ENCODE measurements around the gene OR5K1.

GRCh38 chr3:98454929-98455328 is 8.1 kb upstream of the OR5K1 start:
- TF ChIP-seq YY1 (IDR thresholded peaks at IDR 0.05; ENCODE audit: insufficient read depth, insufficient read length) (no peak), SUZ12 (IDR thresholded peaks at IDR 0.05; ENCODE audit: extremely low read depth, insufficient read depth, insufficient read length) (no peak)

Measured in NT2/D1 (cell line).